GM23338 (cell line): ENCODE measurements around the gene HSD11B2. TPM values are rescaled to one million over a fixed set of nuclear protein-coding genes. Genes with fewer than 3 reads are reported as not detected.

Experiments used
- ATAC-seq: fragments of 200-7000 bp; cut with Tn5 transposase; 3 replicates; pipeline ENCODE4 v1.9.1; 2020
- DNase-seq: peaks from one replicate; pipeline ENCODE4 v3.0.0-alpha.2; 2015; ENCODE audit warnings: low spot score
- H2AFZ ChIP-seq: fragments of 200-600 bp; sonication (generic); 2 replicates; pipeline ENCODE4 v1.8.0; 2016; ENCODE audit warnings: antibody characterized with exemption, mild to moderate bottlenecking, moderate library complexity
- H3F3A ChIP-seq: fragments of 200-600 bp; sonication (generic); replicated peaks from 2 replicates; pipeline ENCODE4 v1.8.0; 2017; ENCODE audit warnings: antibody characterized with exemption, mixed run types, low read depth
- H3K27ac ChIP-seq: fragments of 200-600 bp; sonication (generic); 2 replicates; pipeline ENCODE4 v1.6.1; 2016; ENCODE audit warnings: low read depth
- H3K27me3 ChIP-seq: fragments of 200-600 bp; sonication (generic); 2 replicates; pipeline ENCODE4 v1.8.0; 2016; ENCODE audit warnings: mild to moderate bottlenecking, mixed run types, moderate library complexity; ENCODE audit not compliant: insufficient read depth
- H3K36me3 ChIP-seq: fragments of 200-600 bp; sonication (generic); 2 replicates; pipeline ENCODE4 v1.8.0; 2016; ENCODE audit warnings: mild to moderate bottlenecking; ENCODE audit not compliant: insufficient read depth
- H3K4me1 ChIP-seq: fragments of 200-600 bp; sonication (generic); 2 replicates; pipeline ENCODE4 v1.8.0; 2016; ENCODE audit warnings: mild to moderate bottlenecking, moderate library complexity; ENCODE audit not compliant: insufficient read depth
- H3K4me2 ChIP-seq: fragments of 200-600 bp; sonication (generic); 2 replicates; pipeline ENCODE4 v1.7.1; 2017; ENCODE audit warnings: mixed run types
- H3K4me3 ChIP-seq: fragments of 200-600 bp; sonication (generic); 2 replicates; pipeline ENCODE4 v1.6.1; 2016; ENCODE audit warnings: mixed run types
- H3K79me2 ChIP-seq: fragments of 200-600 bp; sonication (generic); replicated peaks from 2 replicates; pipeline ENCODE4 v1.8.0; 2017; ENCODE audit warnings: mild to moderate bottlenecking; ENCODE audit not compliant: insufficient read depth
- H3K9me2 ChIP-seq: fragments of 200-600 bp; sonication (generic); 2 replicates; pipeline ENCODE4 v1.8.0; 2017; ENCODE audit not compliant: insufficient read depth
- H4K20me1 ChIP-seq: fragments of 200-600 bp; sonication (generic); replicated peaks from 2 replicates; pipeline ENCODE4 v1.8.0; 2017; ENCODE audit warnings: mild to moderate bottlenecking; ENCODE audit not compliant: insufficient read depth
- H3K27ac Mint-ChIP-seq: 2 replicates; pipeline ENCODE4 v1.8.0; 2020; ENCODE audit warnings: inconsistent platforms, mild to moderate bottlenecking, moderate library complexity, mixed read lengths
- H3K27me3 Mint-ChIP-seq: 3 replicates; pipeline ENCODE4 v1.8.0; 2022; ENCODE audit warnings: low read depth, mild to moderate bottlenecking, moderate library complexity, mixed read lengths, inconsistent platforms; ENCODE audit not compliant: insufficient read depth, poor library complexity
- H3K36me3 Mint-ChIP-seq: 3 replicates; pipeline ENCODE4 v1.8.0; 2021; ENCODE audit warnings: low read depth, mild to moderate bottlenecking, inconsistent platforms, moderate library complexity, mixed read lengths
- H3K4me1 Mint-ChIP-seq: 3 replicates; pipeline ENCODE4 v1.8.0; 2020; ENCODE audit warnings: mild to moderate bottlenecking, inconsistent platforms, mixed read lengths
- H3K4me3 Mint-ChIP-seq: 3 replicates; pipeline ENCODE4 v1.8.0; 2021; ENCODE audit warnings: moderate library complexity, mild to moderate bottlenecking, inconsistent platforms, mixed read lengths
- H3K9me3 Mint-ChIP-seq: 3 replicates; pipeline ENCODE4 v1.8.0; 2020; ENCODE audit warnings: moderate library complexity, mild to moderate bottlenecking, inconsistent platforms, mixed read lengths
- CREB1 ChIP-seq: fragments of 250-450 bp; sonication (Bioruptor Pico); IDR thresholded peaks from 2 replicates; pipeline ENCODE4 v1.5.0; 2020; ENCODE audit warnings: low read depth, mild to moderate bottlenecking, moderate library complexity
- EZH2 ChIP-seq: fragments of 200-600 bp; sonication (generic); IDR thresholded peaks from one replicate; pipeline ENCODE4 v1.8.0; 2017; ENCODE audit warnings: antibody characterized with exemption, mild to moderate bottlenecking, low read depth; ENCODE audit not compliant: unreplicated experiment
- EZH2phosphoT487 ChIP-seq: fragments of 200-600 bp; sonication (generic); IDR thresholded peaks from one replicate; pipeline ENCODE4 v1.8.1; 2018; ENCODE audit warnings: antibody characterized with exemption; ENCODE audit not compliant: unreplicated experiment
- JUNB ChIP-seq: IDR thresholded peaks from one replicate; pipeline ENCODE4 v1.6.1; 2016; ENCODE audit warnings: antibody characterized with exemption; ENCODE audit not compliant: unreplicated experiment
- NANOG ChIP-seq: IDR thresholded peaks from 2 replicates; pipeline ENCODE4 v1.6.1; 2016; ENCODE audit warnings: antibody characterized with exemption, borderline replicate concordance
- POLR2AphosphoS5 ChIP-seq: IDR thresholded peaks from 2 replicates; pipeline ENCODE4 v1.6.1; 2016; ENCODE audit warnings: antibody characterized with exemption, low read depth
- REST ChIP-seq: IDR thresholded peaks from one replicate; pipeline ENCODE4 v1.6.1; 2018; ENCODE audit warnings: antibody characterized with exemption; ENCODE audit not compliant: unreplicated experiment
- STAT1 ChIP-seq: IDR thresholded peaks from one replicate; pipeline ENCODE4 v1.6.1; 2016; ENCODE audit warnings: antibody characterized with exemption; ENCODE audit not compliant: unreplicated experiment
- ZNF114 ChIP-seq: fragments of 250-450 bp; sonication (Bioruptor Pico); IDR thresholded peaks from 2 replicates; pipeline ENCODE4 v1.5.0; 2020; ENCODE audit warnings: mild to moderate bottlenecking, moderate library complexity
- ZNF331 ChIP-seq: fragments of 250-450 bp; sonication (Bioruptor Pico); IDR thresholded peaks from 2 replicates; pipeline ENCODE4 v1.5.0; 2020; ENCODE audit warnings: low read depth, mild to moderate bottlenecking, moderate library complexity
- ZNF462 ChIP-seq: fragments of 250-450 bp; sonication (Bioruptor Pico); IDR thresholded peaks from 2 replicates; pipeline ENCODE4 v1.5.0; 2020; ENCODE audit warnings: mild to moderate bottlenecking, moderate library complexity
- polyA plus RNA-seq: library from polyadenylated mRNA; unstranded; fragments of >200 nt; fragmentation: Nextera tagmentation; extraction: Ambion mirVana; gene quantifications from 2 replicates; pipeline ENCODE4 v1.2.1, GENCODE V29; 2016
- total RNA-seq: library from RNA; depleted of rRNA; stranded (reverse); fragments of >200 nt; shearing (Covaris generic); gene quantifications from 2 replicates; pipeline ENCODE4 v1.2.3, GENCODE V29; 2014

Gene HSD11B2
- total and polyA plus RNA-seq, 2 experiments from 2014 or later: 14.8 to 23.0 TPM

DNA sequence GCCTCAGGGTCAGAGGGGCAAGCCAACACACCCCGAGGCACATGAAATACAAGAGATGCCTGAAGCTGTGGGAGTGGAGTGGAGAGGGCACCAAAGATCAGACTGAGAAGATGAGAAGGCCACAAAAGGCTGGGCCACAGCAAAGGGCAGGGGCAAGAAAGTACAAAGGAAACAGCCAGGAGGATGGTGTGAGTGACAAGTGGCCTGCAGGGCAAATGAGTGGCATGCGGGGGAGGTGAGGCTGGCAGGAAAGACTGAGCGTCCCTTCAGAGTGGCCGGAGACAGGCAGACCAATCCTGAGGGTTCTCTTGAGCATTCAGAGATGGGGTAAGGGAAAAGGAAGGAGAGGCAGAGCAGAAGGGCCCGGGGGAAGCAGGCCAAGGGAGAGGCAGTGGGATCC, 23.2 kb downstream of the HSD11B2 start:
- H3K4me1 ChIP-seq: no peaks in the 10 kb centered on the region
- no peaks in the 10 kb centered on the region; the same call in 1 of the 2 replicates for H4K20me1 ChIP-seq
- H2AFZ ChIP-seq: no peak overlapping the region
- TF ChIP-seq NANOG (no peak), POLR2AphosphoS5 (no peak)
- H3K27ac Mint-ChIP-seq: no peak overlapping the region
- H3K9me3 Mint-ChIP-seq: no peaks in the 10 kb centered on the region
- H3K27me3 Mint-ChIP-seq: peaks cover 11% of the 10 kb centered on the region
- no peak overlapping the region for H3K27ac ChIP-seq
- peaks cover 2% of the 10 kb centered on the region; the same call in 2 of the 3 replicates for H3K36me3 Mint-ChIP-seq
- H3K4me1 Mint-ChIP-seq: peaks cover 10% of the 10 kb centered on the region
- no peak overlapping the region for H3K4me2 ChIP-seq
- no peaks in the 10 kb centered on the region for H3K27me3 ChIP-seq
- no peaks in the 10 kb centered on the region for H3K9me2 ChIP-seq
- ATAC-seq (no peak), DNase-seq (no peak)
- H3K36me3 ChIP-seq: no peaks in the 10 kb centered on the region
- H3K79me2 ChIP-seq: no peaks in the 10 kb centered on the region
- H3K4me3 Mint-ChIP-seq: no peak overlapping the region; the same call in 2 of the 3 replicates
- H3K4me3 ChIP-seq: no peak overlapping the region
- H3F3A ChIP-seq: no peaks in the 10 kb centered on the region

DNA sequence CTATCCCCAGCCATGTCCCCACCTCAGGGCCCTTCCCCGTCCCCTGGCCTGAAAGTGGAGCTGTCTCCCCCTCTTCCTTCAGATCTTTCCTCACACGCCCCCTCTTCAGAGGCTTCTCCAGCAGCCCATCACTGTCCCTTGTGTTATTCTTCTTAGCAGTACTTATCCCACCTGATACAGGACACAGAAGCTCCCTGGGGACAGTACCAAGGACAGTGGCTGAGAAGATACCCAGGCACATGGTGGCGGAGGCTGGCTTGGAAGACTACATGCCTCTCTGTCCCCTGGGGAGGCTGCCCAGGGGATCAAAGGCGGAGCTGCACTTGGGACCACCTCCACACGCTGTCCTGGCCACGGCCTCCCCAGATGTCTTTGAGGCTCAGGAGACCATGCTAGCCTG, 23.9 kb downstream of the HSD11B2 start:
- peaks cover 11% of the 10 kb centered on the region for H3K27me3 Mint-ChIP-seq
- Histone ChIP-seq H3K9me2 (no peaks in the 10 kb centered on the region), H3K4me1 (no peaks in the 10 kb centered on the region), H3F3A (no peaks in the 10 kb centered on the region), H3K4me2 (no peak overlapping the region), H3K27me3 (no peaks in the 10 kb centered on the region), H3K79me2 (no peaks in the 10 kb centered on the region), H2AFZ (no peak overlapping the region), H4K20me1 (no peaks in the 10 kb centered on the region; the same call in 1 of the 2 replicates), H3K27ac (no peak overlapping the region), H3K36me3 (no peaks in the 10 kb centered on the region), H3K4me3 (no peak overlapping the region)
- no peaks in the 10 kb centered on the region for H3K9me3 Mint-ChIP-seq
- no peak overlapping the region for H3K27ac Mint-ChIP-seq
- H3K4me1 Mint-ChIP-seq: peaks cover 10% of the 10 kb centered on the region
- ATAC-seq (no peak), DNase-seq (no peak)
- H3K4me3 Mint-ChIP-seq: no peak overlapping the region
- no peaks in the 10 kb centered on the region; the same call in 2 of the 3 replicates for H3K36me3 Mint-ChIP-seq
- TF ChIP-seq POLR2AphosphoS5: no peak
- no peak for TF ChIP-seq JUNB
- no peak for TF ChIP-seq ZNF114 (CRISPR knock-in tag)
- TF ChIP-seq REST: no peak
- TF ChIP-seq ZNF331: no peak
- TF ChIP-seq CREB1 (CRISPR knock-in tag): no peak
- no peak for TF ChIP-seq ZNF462 (CRISPR knock-in tag)
- no peak for TF ChIP-seq EZH2phosphoT487
- no peak for TF ChIP-seq NANOG
- no peak for TF ChIP-seq STAT1
- no peak for TF ChIP-seq EZH2
